H1 (cell line): Measurements from ENCODE around the gene SERINC5.

Source experiments
- BRCA1 ChIP-seq: IDR thresholded peaks from 2 replicates; pipeline ENCODE4 v1.6.1; 2012; ENCODE audit warnings: low read depth, low read length, improper control_type of control experiment
- EZH2 ChIP-seq: fragments of 200-600 bp; sonication (generic); IDR thresholded peaks from 2 replicates; pipeline ENCODE4 v1.7.1; 2012; ENCODE audit warnings: low read depth, mild to moderate bottlenecking, moderate library complexity, low read length, inconsistent platforms; ENCODE audit not compliant: severe bottlenecking
- FOSL1 ChIP-seq: IDR thresholded peaks from 2 replicates; pipeline ENCODE4 v1.6.1; 2011; ENCODE audit warnings: mild to moderate bottlenecking, low read depth, low read length, moderate library complexity; ENCODE audit not compliant: insufficient read depth
- GTF2F1 ChIP-seq: IDR thresholded peaks from 2 replicates; pipeline ENCODE4 v1.6.1; 2012; ENCODE audit warnings: low read depth, low read length, improper control_type of control experiment, borderline replicate concordance
- JUND ChIP-seq: IDR thresholded peaks from 2 replicates; pipeline ENCODE4 v1.6.1; 2011; ENCODE audit warnings: mild to moderate bottlenecking, improper control_type of control experiment, low read length
- SP1 ChIP-seq: IDR thresholded peaks from 2 replicates; pipeline ENCODE4 v1.6.1; 2011; ENCODE audit warnings: low read depth, low read length
- SP2 ChIP-seq: IDR thresholded peaks from 2 replicates; pipeline ENCODE4 v1.6.1; 2012; ENCODE audit warnings: mild to moderate bottlenecking, low read length, inconsistent platforms
- TAF1 ChIP-seq: IDR thresholded peaks from 2 replicates; pipeline ENCODE4 v1.6.1; 2011; ENCODE audit warnings: mild to moderate bottlenecking, low read depth, low read length
- TF ChIP-seq, protein P1 (sequence below), 3 experiments: IDR thresholded peaks; 1 replicate in 2 of 3; 2 replicates in 1 of 3; pipeline versions ENCODE4 v1.5.1 to v1.6.1; 2011; ENCODE audit warnings: low read length in 3 of 3, mild to moderate bottlenecking in 3 of 3, inconsistent platforms in 2 of 3, low read depth in 1 of 3, moderate library complexity in 1 of 3; ENCODE audit not compliant: insufficient read depth in 1 of 3; ENCODE audit errors: control extremely low read depth in 1 of 3

DNA sequence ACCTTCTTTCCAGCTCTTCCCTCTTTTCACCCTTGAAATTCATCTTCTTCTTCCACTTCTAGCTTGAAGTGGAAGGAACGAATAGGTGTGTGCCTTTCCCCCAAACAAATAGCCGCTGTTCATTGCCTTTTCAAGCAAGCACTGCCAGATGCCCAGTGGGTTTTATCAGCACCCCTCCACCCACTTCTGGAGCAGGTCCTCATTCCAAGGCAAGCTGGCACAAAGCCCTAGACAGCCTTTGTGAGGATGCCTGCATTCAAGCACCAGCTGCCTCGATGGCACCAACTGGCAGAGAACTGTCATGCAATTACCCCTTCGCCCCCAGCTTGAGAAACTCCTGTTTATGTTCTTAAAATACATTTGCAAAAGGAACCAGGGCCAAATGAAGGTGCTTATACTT lies 36.5 kb downstream of the SERINC5 start:
- TF ChIP-seq, protein P1, sequence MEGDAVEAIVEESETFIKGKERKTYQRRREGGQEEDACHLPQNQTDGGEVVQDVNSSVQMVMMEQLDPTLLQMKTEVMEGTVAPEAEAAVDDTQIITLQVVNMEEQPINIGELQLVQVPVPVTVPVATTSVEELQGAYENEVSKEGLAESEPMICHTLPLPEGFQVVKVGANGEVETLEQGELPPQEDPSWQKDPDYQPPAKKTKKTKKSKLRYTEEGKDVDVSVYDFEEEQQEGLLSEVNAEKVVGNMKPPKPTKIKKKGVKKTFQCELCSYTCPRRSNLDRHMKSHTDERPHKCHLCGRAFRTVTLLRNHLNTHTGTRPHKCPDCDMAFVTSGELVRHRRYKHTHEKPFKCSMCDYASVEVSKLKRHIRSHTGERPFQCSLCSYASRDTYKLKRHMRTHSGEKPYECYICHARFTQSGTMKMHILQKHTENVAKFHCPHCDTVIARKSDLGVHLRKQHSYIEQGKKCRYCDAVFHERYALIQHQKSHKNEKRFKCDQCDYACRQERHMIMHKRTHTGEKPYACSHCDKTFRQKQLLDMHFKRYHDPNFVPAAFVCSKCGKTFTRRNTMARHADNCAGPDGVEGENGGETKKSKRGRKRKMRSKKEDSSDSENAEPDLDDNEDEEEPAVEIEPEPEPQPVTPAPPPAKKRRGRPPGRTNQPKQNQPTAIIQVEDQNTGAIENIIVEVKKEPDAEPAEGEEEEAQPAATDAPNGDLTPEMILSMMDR (IDR thresholded peaks at IDR 0.05; ENCODE audit: control extremely low read depth in 1 of 3, insufficient read depth in 1 of 3, low read depth in 1 of 3, low read length in 3 of 3) = no peak
- TF ChIP-seq SP2 (no peak), FOSL1 (no peak), EZH2 (no peak), JUND (no peak), TAF1 (no peak), SP1 (no peak), GTF2F1 (no peak), BRCA1 (no peak)
